HCT116 (cell line): ENCODE data around the gene SLC8A2. TPM values are rescaled to one million over a fixed set of nuclear protein-coding genes. Genes with fewer than 3 reads are reported as not detected.

Experiments
- ATAC-seq: fragments of 200-7000 bp; cut with Tn5 transposase; 2 replicates; pipeline ENCODE4 v1.9.1; 2020; ENCODE audit warnings: mild to moderate bottlenecking, moderate library complexity
- BruUV-seq: library from RNA; stranded (reverse); fragments of 400-500 nt; replicated peaks from 2 replicates; lab custom pipeline; 2021; lab: Mats Ljungman, UMichigan
- CTCF ChIA-PET: fragments of 300-600 bp; sonication (Branson Sonifier 250); formaldehyde crosslinking; loops from one replicate; lab custom pipeline; 2021; ENCODE audit warnings: antibody characterized with exemption; lab: Charles Lee
- POLR2A ChIA-PET: fragments of 300-600, 350-600 bp; sonication (Branson Sonifier 250); formaldehyde crosslinking; loops from one replicate; lab custom pipeline; 2021; ENCODE audit warnings: antibody characterized with exemption; lab: Charles Lee
- RAD21 ChIA-PET, 2 experiments: fragments of 300-600 bp; sonication (Branson Sonifier 250); formaldehyde crosslinking; loops; one replicate each; lab custom pipeline; 2023; ENCODE audit warnings: low total read pairs in 2 of 2; ENCODE audit not compliant: uncharacterized antibody in 2 of 2, unreplicated experiment in 2 of 2, low non-redundant PET in 1 of 2; lab: Charles Lee
- DNase-seq: peaks from one replicate; pipeline ENCODE4 v3.0.0-alpha.2; 2010; ENCODE audit warnings: low read depth, low spot score
- H2AFZ ChIP-seq: fragments of 200-600 bp; shearing (Covaris generic), sonication (generic); 2 replicates; pipeline ENCODE4 v1.6.1; 2017; ENCODE audit warnings: low read depth, mixed run types, mixed read lengths, antibody characterized with exemption, low read length; ENCODE audit not compliant: poor library complexity, severe bottlenecking
- H3K27ac ChIP-seq: 2 replicates; pipeline ENCODE4 v1.5.1; 2012; ENCODE audit warnings: low read depth, low read length
- H3K27me3 ChIP-seq: fragments of 200-600 bp; sonication (generic); 2 replicates; pipeline ENCODE4 v1.6.1; 2016; ENCODE audit warnings: mixed run types, low read length, mixed read lengths; ENCODE audit not compliant: insufficient read depth
- H3K36me3 ChIP-seq, 2 experiments: fragments of 200-500 bp in 1 of 2; fragments of 200-600 bp in 1 of 2; sonication (Bioruptor generic) in 1 of 2; sonication (generic) in 1 of 2; 2 replicates each; pipeline versions ENCODE4 v1.5.1 to v1.6.1; 2014 to 2016; ENCODE audit warnings: low read length in 2 of 2, inconsistent platforms in 1 of 2, mixed read lengths in 1 of 2, mixed run types in 1 of 2; ENCODE audit not compliant: insufficient read depth in 2 of 2, control insufficient read depth in 1 of 2
- H3K4me1 ChIP-seq, 2 experiments: fragments of 200-600 bp in 1 of 2; sonication (generic) in 1 of 2; 2 replicates each; pipeline versions ENCODE4 v1.5.1 to v1.6.1; 2012 to 2017; ENCODE audit warnings: low read length in 2 of 2, inconsistent platforms in 1 of 2, mild to moderate bottlenecking in 1 of 2, mixed read lengths in 1 of 2, mixed run types in 1 of 2, moderate library complexity in 1 of 2; ENCODE audit not compliant: insufficient read depth in 2 of 2, control insufficient read depth in 1 of 2
- H3K4me2 ChIP-seq: fragments of 200-600 bp; sonication (generic); 2 replicates; pipeline ENCODE4 v1.6.1; 2017; ENCODE audit warnings: mixed run types, low read length, mixed read lengths
- H3K4me3 ChIP-seq, 2 experiments: fragments of 200-600 bp in 1 of 2; sonication (generic) in 1 of 2; replicated peaks in 1 of 2; 2 replicates each; pipeline ENCODE4 v1.5.1; 2011 to 2016; ENCODE audit warnings: low read length in 2 of 2, control low read depth in 1 of 2, low read depth in 1 of 2, mild to moderate bottlenecking in 1 of 2, mixed read lengths in 1 of 2, mixed run types in 1 of 2
- H3K79me2 ChIP-seq: fragments of 200-600 bp; sonication (generic); 2 replicates; pipeline ENCODE4 v1.6.1; 2017; ENCODE audit warnings: mild to moderate bottlenecking, mixed run types, low read length, moderate library complexity, mixed read lengths; ENCODE audit not compliant: insufficient read depth
- H3K9ac ChIP-seq: fragments of 200-600 bp; sonication (generic); 2 replicates; pipeline ENCODE4 v1.6.1; 2016; ENCODE audit warnings: low read length, mixed read lengths
- H3K9me2 ChIP-seq: fragments of 200-600 bp; sonication (generic), shearing (Covaris generic); 2 replicates; pipeline ENCODE4 v1.6.1; 2017; ENCODE audit warnings: mixed run types, mild to moderate bottlenecking, moderate library complexity; ENCODE audit not compliant: insufficient read depth
- H3K9me3 ChIP-seq, 2 experiments: fragments of 200-500 bp in 1 of 2; fragments of 200-600 bp in 1 of 2; sonication (Bioruptor generic) in 1 of 2; sonication (generic) in 1 of 2; 2 replicates each; pipeline ENCODE4 v1.6.1; 2014 to 2017; ENCODE audit warnings: low read length in 2 of 2, mixed read lengths in 2 of 2, inconsistent platforms in 1 of 2, low read depth in 1 of 2, mild to moderate bottlenecking in 1 of 2, mixed run types in 1 of 2, moderate library complexity in 1 of 2; ENCODE audit not compliant: control insufficient read depth in 1 of 2, insufficient read depth in 1 of 2
- H4K20me1 ChIP-seq: fragments of 200-600 bp; sonication (generic), shearing (Covaris generic); 2 replicates; pipeline ENCODE4 v1.6.1; 2017; ENCODE audit warnings: mixed run types, mild to moderate bottlenecking, moderate library complexity; ENCODE audit not compliant: insufficient read depth
- CBX3 ChIP-seq: IDR thresholded peaks from 2 replicates; pipeline ENCODE4 v1.6.1; 2012; ENCODE audit warnings: low read depth
- EGR1 ChIP-seq: IDR thresholded peaks from 2 replicates; pipeline ENCODE4 v1.6.1; 2012; ENCODE audit warnings: low read depth
- ELF1 ChIP-seq: IDR thresholded peaks from 2 replicates; pipeline ENCODE4 v1.6.1; 2012; ENCODE audit warnings: low read depth, borderline replicate concordance
- EZH2phosphoT487 ChIP-seq: fragments of 200-600 bp; IDR thresholded peaks from 2 replicates; pipeline ENCODE4 v1.6.1; 2018; ENCODE audit warnings: antibody characterized with exemption, borderline replicate concordance
- FOSL1 ChIP-seq: IDR thresholded peaks from 2 replicates; pipeline ENCODE4 v1.6.1; 2012; ENCODE audit warnings: low read depth
- JUND ChIP-seq: IDR thresholded peaks from 2 replicates; pipeline ENCODE4 v1.6.1; 2012
- POLR2A ChIP-seq: IDR thresholded peaks from 2 replicates; pipeline ENCODE4 v1.7.0; 2011; ENCODE audit warnings: borderline replicate concordance; ENCODE audit not compliant: insufficient read depth, insufficient read length; ENCODE audit errors: extremely low read depth
- POLR2AphosphoS5 ChIP-seq: IDR thresholded peaks from 2 replicates; pipeline ENCODE4 v1.6.1; 2011; ENCODE audit warnings: mild to moderate bottlenecking, low read depth, low read length, moderate library complexity
- SIN3A ChIP-seq: IDR thresholded peaks from 2 replicates; pipeline ENCODE4 v1.6.1; 2012; ENCODE audit warnings: low read depth
- SRF ChIP-seq: IDR thresholded peaks from 2 replicates; pipeline ENCODE4 v1.6.1; 2012; ENCODE audit warnings: low read depth
- ZFX ChIP-seq: fragments of 450-650 bp; IDR thresholded peaks from 2 replicates; pipeline ENCODE4 v1.6.1; 2017
- ZNF274 ChIP-seq: fragments of 200-500 bp; sonication (Bioruptor generic); IDR thresholded peaks from 2 replicates; pipeline ENCODE4 v1.6.1; 2014; ENCODE audit warnings: mild to moderate bottlenecking, low read depth, low read length, inconsistent platforms
- intact Hi-C: fragments of 100-400 bp; cut with micrococcal nuclease; formaldehyde crosslinking; loops from 2 replicates; pipeline ENCODE4 v1.10.0; 2022
- total RNA-seq: library from RNA; stranded (reverse); gene quantifications from one replicate; pipeline ENCODE4 v1.2.1, GENCODE V29; 2021; ENCODE audit not compliant: unreplicated experiment
- TF ChIP-seq, protein P1 (sequence below): IDR thresholded peaks from 2 replicates; pipeline ENCODE4 v1.6.1; 2012
- TF ChIP-seq, protein P2 (sequence below): IDR thresholded peaks from 2 replicates; pipeline ENCODE4 v1.6.1; 2012
- TF ChIP-seq, protein P3 (sequence below): IDR thresholded peaks from 2 replicates; pipeline ENCODE4 v1.6.1; 2012; ENCODE audit warnings: low read depth

SLC8A2 gene
- total RNA-seq, 1 experiment from 2014 or later: 0.98 TPM

DNA sequence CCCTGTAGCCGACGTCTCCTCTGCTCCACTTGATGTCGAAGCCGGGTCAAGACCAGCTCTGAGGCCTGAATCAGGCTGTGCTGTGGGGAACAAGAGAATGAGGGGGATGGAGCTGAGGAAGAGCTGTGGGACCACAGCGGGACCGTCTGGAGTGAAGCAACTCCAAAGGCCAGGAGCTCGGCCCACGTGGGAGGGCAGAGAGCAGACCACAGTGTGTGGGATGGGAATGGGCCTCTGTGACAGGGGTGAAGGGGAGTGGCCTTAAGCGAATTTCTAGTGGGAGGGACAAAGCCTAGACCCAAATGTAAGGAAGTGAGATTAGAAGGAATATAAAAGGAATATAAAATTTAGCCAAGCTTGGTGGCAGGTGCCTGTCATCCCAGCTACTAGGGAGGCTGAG is 3.8 kb upstream of the SLC8A2 start:
- H4K20me1 ChIP-seq: no peaks in the 10 kb centered on the region
- no peak overlapping the region for H3K9ac ChIP-seq
- TF ChIP-seq ELF1 (no peak), POLR2AphosphoS5 (no peak), SRF (no peak), ZFX (no peak), POLR2A (no peak), JUND (no peak), SIN3A (no peak), CBX3 (no peak), ZNF274 (no peak), EGR1 (no peak), EZH2phosphoT487 (no peak), FOSL1 (no peak)
- TF ChIP-seq, protein P1, sequence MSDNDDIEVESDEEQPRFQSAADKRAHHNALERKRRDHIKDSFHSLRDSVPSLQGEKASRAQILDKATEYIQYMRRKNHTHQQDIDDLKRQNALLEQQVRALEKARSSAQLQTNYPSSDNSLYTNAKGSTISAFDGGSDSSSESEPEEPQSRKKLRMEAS: no peak
- TF ChIP-seq, protein P2, sequence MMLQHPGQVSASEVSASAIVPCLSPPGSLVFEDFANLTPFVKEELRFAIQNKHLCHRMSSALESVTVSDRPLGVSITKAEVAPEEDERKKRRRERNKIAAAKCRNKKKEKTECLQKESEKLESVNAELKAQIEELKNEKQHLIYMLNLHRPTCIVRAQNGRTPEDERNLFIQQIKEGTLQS: no peak
- TF ChIP-seq, protein P3, sequence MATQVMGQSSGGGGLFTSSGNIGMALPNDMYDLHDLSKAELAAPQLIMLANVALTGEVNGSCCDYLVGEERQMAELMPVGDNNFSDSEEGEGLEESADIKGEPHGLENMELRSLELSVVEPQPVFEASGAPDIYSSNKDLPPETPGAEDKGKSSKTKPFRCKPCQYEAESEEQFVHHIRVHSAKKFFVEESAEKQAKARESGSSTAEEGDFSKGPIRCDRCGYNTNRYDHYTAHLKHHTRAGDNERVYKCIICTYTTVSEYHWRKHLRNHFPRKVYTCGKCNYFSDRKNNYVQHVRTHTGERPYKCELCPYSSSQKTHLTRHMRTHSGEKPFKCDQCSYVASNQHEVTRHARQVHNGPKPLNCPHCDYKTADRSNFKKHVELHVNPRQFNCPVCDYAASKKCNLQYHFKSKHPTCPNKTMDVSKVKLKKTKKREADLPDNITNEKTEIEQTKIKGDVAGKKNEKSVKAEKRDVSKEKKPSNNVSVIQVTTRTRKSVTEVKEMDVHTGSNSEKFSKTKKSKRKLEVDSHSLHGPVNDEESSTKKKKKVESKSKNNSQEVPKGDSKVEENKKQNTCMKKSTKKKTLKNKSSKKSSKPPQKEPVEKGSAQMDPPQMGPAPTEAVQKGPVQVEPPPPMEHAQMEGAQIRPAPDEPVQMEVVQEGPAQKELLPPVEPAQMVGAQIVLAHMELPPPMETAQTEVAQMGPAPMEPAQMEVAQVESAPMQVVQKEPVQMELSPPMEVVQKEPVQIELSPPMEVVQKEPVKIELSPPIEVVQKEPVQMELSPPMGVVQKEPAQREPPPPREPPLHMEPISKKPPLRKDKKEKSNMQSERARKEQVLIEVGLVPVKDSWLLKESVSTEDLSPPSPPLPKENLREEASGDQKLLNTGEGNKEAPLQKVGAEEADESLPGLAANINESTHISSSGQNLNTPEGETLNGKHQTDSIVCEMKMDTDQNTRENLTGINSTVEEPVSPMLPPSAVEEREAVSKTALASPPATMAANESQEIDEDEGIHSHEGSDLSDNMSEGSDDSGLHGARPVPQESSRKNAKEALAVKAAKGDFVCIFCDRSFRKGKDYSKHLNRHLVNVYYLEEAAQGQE: no peak
- DNase-seq (no peak), ATAC-seq (no peak)
- H2AFZ ChIP-seq: no peak overlapping the region
- H3K36me3 ChIP-seq: no peaks in the 10 kb centered on the region
- H3K27me3 ChIP-seq: peaks cover 12% of the 10 kb centered on the region
- H3K4me3 ChIP-seq: no peak overlapping the region
- no peaks in the 10 kb centered on the region for H3K79me2 ChIP-seq
- H3K27ac ChIP-seq: no peak overlapping the region
- no peaks in the 10 kb centered on the region for H3K9me3 ChIP-seq
- BruUV-seq: no TSS peak
- CTCF ChIA-PET: no interaction called here
- peaks cover 0 to 15% of the 10 kb centered on the region in 2 experiments; a peak in 3 of 4 replicates for H3K4me1 ChIP-seq
- H3K4me2 ChIP-seq: no peak overlapping the region
- no peaks in the 10 kb centered on the region for H3K9me2 ChIP-seq
- RAD21 ChIA-PET: no interaction called here
- intact Hi-C loops: no loop called here
- POLR2A ChIA-PET: no interaction called here
